Epithelial cell of proximal tubule (primary cell): ENCODE results near the gene RGL2. TPM values are rescaled to one million over a fixed set of nuclear protein-coding genes. Genes with fewer than 3 reads are reported as not detected.

Source experiments
- DNase-seq: peaks from one replicate; pipeline ENCODE4 v3.0.0-alpha.2; 2011; ENCODE audit warnings: low read depth
- H3K4me3 ChIP-seq: 2 replicates; pipeline ENCODE4 v1.5.1; 2011; ENCODE audit warnings: low read depth, mild to moderate bottlenecking, low read length
- total RNA-seq: library from RNA; depleted of rRNA; stranded (reverse); fragments of >200 nt; gene quantifications from 2 replicates; pipeline ENCODE4 v1.2.3, GENCODE V29; 2015
- TF ChIP-seq, protein P1 (sequence below): conservative IDR thresholded peaks from 2 replicates; pipeline ENCODE4 v1.5.1; 2012; ENCODE audit warnings: low read depth, mild to moderate bottlenecking, low read length

RGL2 gene
- total RNA-seq, 1 donor from 2014 or later: 46.8 TPM

- TF ChIP-seq, protein P1, sequence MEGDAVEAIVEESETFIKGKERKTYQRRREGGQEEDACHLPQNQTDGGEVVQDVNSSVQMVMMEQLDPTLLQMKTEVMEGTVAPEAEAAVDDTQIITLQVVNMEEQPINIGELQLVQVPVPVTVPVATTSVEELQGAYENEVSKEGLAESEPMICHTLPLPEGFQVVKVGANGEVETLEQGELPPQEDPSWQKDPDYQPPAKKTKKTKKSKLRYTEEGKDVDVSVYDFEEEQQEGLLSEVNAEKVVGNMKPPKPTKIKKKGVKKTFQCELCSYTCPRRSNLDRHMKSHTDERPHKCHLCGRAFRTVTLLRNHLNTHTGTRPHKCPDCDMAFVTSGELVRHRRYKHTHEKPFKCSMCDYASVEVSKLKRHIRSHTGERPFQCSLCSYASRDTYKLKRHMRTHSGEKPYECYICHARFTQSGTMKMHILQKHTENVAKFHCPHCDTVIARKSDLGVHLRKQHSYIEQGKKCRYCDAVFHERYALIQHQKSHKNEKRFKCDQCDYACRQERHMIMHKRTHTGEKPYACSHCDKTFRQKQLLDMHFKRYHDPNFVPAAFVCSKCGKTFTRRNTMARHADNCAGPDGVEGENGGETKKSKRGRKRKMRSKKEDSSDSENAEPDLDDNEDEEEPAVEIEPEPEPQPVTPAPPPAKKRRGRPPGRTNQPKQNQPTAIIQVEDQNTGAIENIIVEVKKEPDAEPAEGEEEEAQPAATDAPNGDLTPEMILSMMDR: no peak
- H3K4me3 ChIP-seq: no peak overlapping the region
- DNase-seq: no peak
Measured at GRCh38 chr6:33320315-33321181, 21.8 kb upstream of the RGL2 start.

DNA sequence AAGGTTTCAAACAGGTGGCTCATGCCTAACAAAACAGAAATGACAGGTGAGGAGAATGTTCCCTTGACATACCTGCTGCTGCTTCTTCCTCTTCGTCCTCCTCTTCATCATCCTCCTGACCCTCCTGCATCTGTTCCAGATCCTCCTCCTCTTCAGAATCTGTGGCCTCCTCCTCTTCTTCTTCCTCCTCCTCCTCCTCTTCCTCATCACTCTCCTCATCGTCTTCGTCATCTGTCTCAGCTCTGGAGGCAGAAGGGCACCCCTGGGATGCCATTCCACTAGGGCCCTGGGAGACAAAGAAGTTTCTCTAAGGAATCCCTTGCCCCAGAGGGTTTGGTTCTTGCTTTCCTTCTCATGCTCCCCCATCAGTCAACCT is 21.2 kb upstream of the RGL2 start:
- H3K4me3 ChIP-seq: no peak overlapping the region
- no peak for DNase-seq
- TF ChIP-seq, protein P1: no peak

DNA sequence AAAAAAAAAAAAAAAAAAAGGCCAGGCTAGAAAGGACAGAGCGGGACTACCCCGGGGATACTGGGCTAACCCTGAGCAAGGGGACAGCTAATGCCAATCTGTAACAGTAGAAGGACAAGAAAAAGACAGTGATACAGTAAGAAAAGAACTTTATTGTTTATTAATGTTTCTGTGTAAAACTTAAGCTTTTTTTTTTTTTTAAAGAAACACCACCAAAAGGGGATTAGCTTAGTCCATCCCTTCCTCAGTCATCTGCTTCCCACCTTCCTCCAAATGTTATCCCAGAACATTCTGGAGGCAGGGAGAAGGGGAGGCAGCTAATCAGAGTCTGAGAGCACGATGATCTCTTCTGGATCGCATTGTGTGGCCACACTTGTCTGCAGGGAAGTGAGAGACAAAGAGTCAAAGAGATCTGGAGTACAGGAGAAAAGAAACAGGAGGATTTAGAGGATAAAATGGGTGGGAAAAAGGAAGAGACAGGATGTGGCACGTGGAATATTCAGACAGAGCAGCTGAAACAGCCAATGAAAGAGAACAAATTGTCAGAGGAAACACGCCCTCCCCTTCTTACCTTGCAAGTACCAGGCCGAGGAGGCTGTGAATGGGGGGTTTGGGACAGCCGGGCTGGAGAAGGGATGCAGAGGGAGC is 19.8 kb upstream of the RGL2 start:
- TF ChIP-seq, protein P1: no peak
- no peak for DNase-seq
- peak overlapping the region; percentile 61 for H3K4me3 ChIP-seq

GRCh38 chr6:33317669-33318425 is 19.1 kb upstream of the RGL2 start, which contains the start of gene ZBTB22:
Gene ZBTB22, minus strand, starts transcription at chr6:33317744. Its CDS starts 828 bp downstream, at chr6:33316916.
- TF ChIP-seq, protein P1: no peak
- DNase-seq: peak; percentile 97
- H3K4me3 ChIP-seq: peak within 1 kb of the TSS; percentile 61

DNA sequence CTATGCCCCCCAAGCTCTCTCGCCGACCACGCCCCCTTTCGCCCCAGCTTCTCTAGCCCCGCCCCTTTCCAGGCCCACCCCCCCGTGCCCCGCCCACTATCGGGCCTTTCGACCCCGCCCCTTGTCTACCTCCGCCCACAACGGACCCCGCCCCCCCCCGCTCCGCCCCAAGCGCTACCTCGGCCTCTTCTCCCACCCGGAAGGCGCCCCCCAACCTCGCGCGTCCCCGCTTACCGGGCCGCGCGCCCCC is 18.6 kb upstream of the RGL2 start:
- H3K4me3 ChIP-seq: peak overlapping the region; percentile 61
- TF ChIP-seq, protein P1: no peak
- DNase-seq: no peak

- TF ChIP-seq, protein P1: no peak
- H3K4me3 ChIP-seq: peak overlapping the region; percentile 61
Measured at GRCh38 chr6:33316603-33317418, 18.1 kb upstream of the RGL2 start.

More at GRCh38 chr6:33316603-33317418, 18.1 kb upstream of the RGL2 start:
- DNase-seq: no peak
